ENCODE results near the gene PTTG1IP. TPM values are rescaled to one million over a fixed set of nuclear protein-coding genes. Genes with fewer than 3 reads are reported as not detected.

PTTG1IP gene
- total RNA-seq, 1 donor, result 245 TPM

- DNase-seq (ENCODE audit: low read depth), result no peak
- H3K4me3 ChIP-seq (ENCODE audit: low read depth, low read length), result peak overlapping the region; percentile 87
- TF ChIP-seq CTCF (IDR thresholded peaks at IDR 0.05; ENCODE audit: insufficient read depth, low read depth, low read length), result no peak
Measured at GRCh38 chr21:44872323-44872648, 1.2 kb downstream of the PTTG1IP start.

GRCh38 chr21:44871576-44872269 is 1.8 kb downstream of the PTTG1IP start:
- no peak for TF ChIP-seq CTCF (IDR thresholded peaks at IDR 0.05; ENCODE audit: insufficient read depth, low read depth, low read length)
- peak; percentile 84 for DNase-seq (ENCODE audit: low read depth)
- H3K4me3 ChIP-seq (ENCODE audit: low read depth, low read length), result peak overlapping the region; percentile 87

- no peak for TF ChIP-seq CTCF (IDR thresholded peaks at IDR 0.05; ENCODE audit: insufficient read depth, low read depth, low read length)
- peak overlapping the region; percentile 87 for H3K4me3 ChIP-seq (ENCODE audit: low read depth, low read length)
- DNase-seq (ENCODE audit: low read depth), result no peak
Measured at GRCh38 chr21:44870748-44871495, 2.6 kb downstream of the PTTG1IP start.

DNA sequence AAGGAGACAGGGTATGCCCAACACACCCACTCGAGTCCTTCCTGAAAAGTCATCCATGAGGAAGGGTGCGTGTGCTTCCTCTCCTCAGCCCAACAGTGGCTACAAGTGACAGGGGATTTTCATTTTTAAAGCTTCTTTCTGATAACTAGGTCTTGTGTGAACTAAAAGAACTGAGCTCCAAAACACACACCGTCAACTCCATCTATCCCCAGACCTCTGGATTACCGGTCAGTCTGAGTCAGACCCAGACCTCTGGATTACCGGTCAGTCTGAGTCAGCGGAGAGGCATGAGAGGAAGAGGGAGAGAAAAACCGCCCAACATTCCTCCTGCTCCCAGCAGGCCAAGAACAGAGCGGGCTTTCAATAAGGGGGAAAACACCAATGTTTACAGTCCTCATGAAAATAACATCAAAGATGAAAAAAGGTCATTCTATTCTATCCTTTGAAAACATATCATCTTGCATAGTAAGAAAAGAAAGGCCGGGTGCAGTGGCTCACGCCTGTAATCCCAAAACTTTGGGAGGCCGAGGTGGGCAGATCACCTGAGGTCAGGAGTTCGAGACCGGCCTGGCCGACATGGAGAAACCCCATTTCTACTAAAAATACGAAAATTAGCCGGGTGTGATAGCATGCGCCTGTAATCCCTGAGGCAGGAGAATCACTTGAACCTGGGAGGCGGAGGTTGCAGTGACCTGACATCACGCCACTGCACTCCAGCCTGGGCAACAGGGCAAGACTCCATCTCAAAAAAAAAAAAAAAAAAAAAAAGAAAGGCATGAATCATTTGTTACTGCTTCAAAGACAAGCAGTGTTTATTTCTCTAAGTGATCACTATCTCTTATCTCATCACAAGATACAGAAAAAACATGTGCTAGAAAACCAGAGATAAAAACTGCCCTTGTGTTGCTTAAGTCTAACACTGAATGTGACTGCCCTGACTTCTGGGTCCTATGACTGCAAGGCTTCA is 3.4 kb downstream of the PTTG1IP start:
- peak overlapping the region; percentile 87 for H3K4me3 ChIP-seq (ENCODE audit: low read depth, low read length)
- TF ChIP-seq CTCF (IDR thresholded peaks at IDR 0.05; ENCODE audit: insufficient read depth, low read depth, low read length), result no peak
- peak; percentile 98 for DNase-seq (ENCODE audit: low read depth)

- TF ChIP-seq CTCF (IDR thresholded peaks at IDR 0.05; ENCODE audit: insufficient read depth, low read depth, low read length), result no peak
- no peak overlapping the region for H3K4me3 ChIP-seq (ENCODE audit: low read depth, low read length)
- DNase-seq (ENCODE audit: low read depth), result no peak
Measured at GRCh38 chr21:44868707-44869106, 4.8 kb downstream of the PTTG1IP start.

DNA sequence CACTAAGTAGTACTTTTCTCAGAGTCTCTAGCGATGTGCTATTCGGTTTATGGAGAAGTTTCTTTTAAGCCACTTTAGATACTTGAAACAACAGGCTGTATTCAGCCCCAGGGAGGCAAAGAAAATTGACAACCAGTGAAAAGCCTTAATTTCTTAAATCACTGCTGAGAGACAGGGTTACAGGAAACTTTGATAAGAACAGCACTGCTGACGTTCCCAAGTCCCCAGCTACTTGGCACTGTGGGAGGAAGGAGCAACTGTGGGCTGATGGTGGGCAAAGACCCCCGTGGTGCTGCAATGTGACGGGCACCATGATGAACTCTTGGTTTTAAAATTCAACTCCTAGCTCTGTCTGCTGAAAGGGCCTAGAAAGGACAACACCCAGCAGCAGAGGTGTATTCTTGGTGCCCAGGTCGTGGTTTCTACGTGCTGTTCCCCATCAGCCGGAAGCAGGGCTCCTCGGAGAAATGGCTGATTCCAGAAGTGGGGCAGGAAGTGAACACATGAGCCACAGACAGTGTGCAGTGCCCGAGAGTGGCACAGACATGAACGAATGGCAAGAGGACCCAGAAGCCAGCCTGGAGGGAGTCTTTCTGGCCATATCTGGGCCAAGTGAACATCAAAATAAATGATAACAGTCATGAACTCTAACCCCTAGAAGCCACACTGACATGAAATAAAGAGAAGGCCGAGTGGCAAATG is 5.3 kb downstream of the PTTG1IP start:
- no peak for TF ChIP-seq CTCF (IDR thresholded peaks at IDR 0.05; ENCODE audit: insufficient read depth, low read depth, low read length)
- H3K4me3 ChIP-seq (ENCODE audit: low read depth, low read length), result no peak overlapping the region
- DNase-seq (ENCODE audit: low read depth), result no peak
